Stimulated activated naive CD8-positive, alpha-beta T cell treated with anti-CD3 and anti-CD28 coated beads, Interleukin-15, amount 100 ng/mL, for 72 hours (primary cell): ENCODE data around the gene CCDC83.
"Not testable (repeated sequence)": the region's sequence is repeated elsewhere in the genome, so short reads cannot be mapped to it uniquely, and the experiment has no call there.

Experiments
- ATAC-seq: fragments of 150-1000 bp; cut with Tn5 transposase; 2 replicates; pipeline ENCODE4 v1.10.0; 2021; ENCODE audit warnings: mild to moderate bottlenecking, moderate library complexity
- DNase-seq, 2 donors: peaks; one replicate each; pipeline ENCODE4 v3.0.0; 2021 to 2022
- H3K27ac Mint-ChIP-seq, 2 donors: one replicate each; pipeline ENCODE4 v1.8.0; 2022; ENCODE audit warnings: mild to moderate bottlenecking in 2 of 2, mixed read lengths in 2 of 2, moderate library complexity in 2 of 2
- H3K27me3 Mint-ChIP-seq: one replicate; pipeline ENCODE4 v1.8.0; 2022; ENCODE audit warnings: mixed read lengths
- H3K4me1 Mint-ChIP-seq: one replicate; pipeline ENCODE4 v1.8.0; 2022; ENCODE audit warnings: mild to moderate bottlenecking, mixed read lengths
- H3K4me3 Mint-ChIP-seq, 2 donors: one replicate each; pipeline ENCODE4 v1.8.0; 2022; ENCODE audit warnings: mild to moderate bottlenecking in 2 of 2, mixed read lengths in 2 of 2, moderate library complexity in 1 of 2
- H3K9me3 Mint-ChIP-seq, 2 donors: one replicate each; pipeline ENCODE4 v1.8.0; 2022; ENCODE audit warnings: mixed read lengths in 2 of 2

Gene CCDC83

DNA sequence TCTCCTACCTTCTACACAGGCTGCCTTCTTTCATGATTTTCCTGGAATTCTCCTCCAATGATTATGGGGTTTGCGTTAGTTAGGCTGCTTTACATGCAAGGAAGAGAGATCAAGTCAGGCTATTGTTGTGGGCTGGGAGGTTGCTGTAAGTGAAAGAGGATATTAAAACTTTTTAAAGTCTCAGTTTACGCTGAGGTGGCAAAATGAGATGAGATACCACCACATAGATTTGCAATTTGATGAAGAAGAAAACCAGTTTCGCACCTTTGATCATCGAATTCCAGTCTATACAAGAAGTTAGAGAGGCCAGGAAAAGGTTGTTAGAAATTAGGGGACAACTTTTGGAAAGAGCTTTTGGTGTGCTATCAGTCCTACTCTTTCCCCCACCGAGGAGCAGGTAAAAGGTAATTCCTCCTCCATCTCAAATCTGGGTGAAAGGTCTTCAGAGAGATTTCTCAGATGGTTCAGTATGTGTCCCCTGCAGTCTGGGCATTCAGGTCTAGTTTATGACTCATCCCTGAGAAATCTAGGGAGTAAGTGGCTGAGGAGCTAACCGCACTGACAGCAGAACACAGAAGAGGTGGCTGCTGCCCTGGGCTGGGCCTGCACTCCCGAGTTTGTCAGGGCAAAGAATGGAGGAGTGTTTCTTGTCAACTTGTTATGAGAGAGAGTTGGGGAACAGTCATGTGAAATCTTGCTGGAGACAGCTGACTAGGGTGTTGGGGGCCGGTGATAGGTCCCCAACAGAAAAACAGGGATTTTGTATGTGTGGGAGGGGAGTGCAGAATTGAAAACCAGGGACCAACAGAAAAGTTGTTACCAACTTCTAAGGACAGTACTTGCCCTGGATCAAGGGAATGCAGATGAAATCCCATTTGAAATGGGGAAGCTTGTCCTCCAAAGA lies 34.7 kb downstream of the CCDC83 start:
- ATAC-seq (no peak), DNase-seq (no peak)
- H3K27me3 Mint-ChIP-seq, result no peaks in the 10 kb centered on the region
- peak overlapping the region in 1 of 2 donors; percentile 4 for H3K27ac Mint-ChIP-seq
- no peaks in the 10 kb centered on the region for H3K9me3 Mint-ChIP-seq
- H3K4me3 Mint-ChIP-seq, result no peak overlapping the region
- no peaks in the 10 kb centered on the region for H3K4me1 Mint-ChIP-seq

DNA sequence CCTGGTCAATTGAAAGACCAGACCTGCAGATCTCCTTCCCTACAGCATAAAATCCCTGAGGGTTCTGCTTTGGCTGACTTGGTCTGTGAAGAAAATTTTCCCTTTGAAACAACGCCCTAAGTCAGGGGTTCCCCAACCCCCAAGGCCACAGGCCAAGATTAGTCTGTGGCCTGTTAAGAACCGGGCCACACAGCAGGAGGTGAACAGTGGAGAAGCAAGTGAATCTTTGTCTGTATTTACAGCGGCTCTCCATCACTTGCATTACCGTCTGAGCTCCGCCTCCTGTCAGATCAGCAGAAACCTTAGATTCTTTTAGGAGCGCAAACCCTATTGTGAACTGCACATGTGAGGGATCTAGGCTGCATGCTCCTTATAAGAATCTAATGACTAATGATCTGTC lies 38.2 kb downstream of the CCDC83 start:
- H3K27me3 Mint-ChIP-seq, result no peaks in the 10 kb centered on the region
- no peak for ATAC-seq
- DNase-seq, result no peak

DNA sequence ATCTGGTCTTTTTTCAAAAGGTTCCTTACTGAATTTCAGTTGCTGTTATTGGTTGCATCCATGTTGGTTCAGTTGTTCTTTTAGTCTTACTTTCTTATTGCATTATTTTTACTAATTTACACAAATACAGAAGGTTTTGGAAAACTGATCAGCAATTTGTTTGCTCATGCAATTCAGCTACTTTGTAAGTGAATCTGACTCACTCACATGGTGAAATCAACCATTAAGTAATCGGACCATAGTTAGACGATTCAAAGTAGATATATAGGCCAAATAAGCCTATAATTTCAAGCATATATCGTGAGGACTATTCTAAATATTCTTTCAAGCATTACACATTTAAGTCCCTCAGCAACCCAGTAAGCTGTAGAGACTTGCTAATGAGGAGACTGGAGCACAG lies 41.7 kb downstream of the CCDC83 start:
- no peak overlapping the region for H3K4me3 Mint-ChIP-seq
- no peak for DNase-seq
- no peaks in the 10 kb centered on the region for H3K9me3 Mint-ChIP-seq
- H3K4me1 Mint-ChIP-seq, result no peaks in the 10 kb centered on the region
- no peak overlapping the region for H3K27ac Mint-ChIP-seq
- no peaks in the 10 kb centered on the region for H3K27me3 Mint-ChIP-seq
- ATAC-seq, result no peak

More for the DNA sequence above, 38.2 kb downstream of the CCDC83 start:
- Mint-ChIP-seq H3K4me3 (no peak overlapping the region), H3K27ac (no peak overlapping the region), H3K4me1 (no peaks in the 10 kb centered on the region), H3K9me3 (no peaks in the 10 kb centered on the region)

DNA sequence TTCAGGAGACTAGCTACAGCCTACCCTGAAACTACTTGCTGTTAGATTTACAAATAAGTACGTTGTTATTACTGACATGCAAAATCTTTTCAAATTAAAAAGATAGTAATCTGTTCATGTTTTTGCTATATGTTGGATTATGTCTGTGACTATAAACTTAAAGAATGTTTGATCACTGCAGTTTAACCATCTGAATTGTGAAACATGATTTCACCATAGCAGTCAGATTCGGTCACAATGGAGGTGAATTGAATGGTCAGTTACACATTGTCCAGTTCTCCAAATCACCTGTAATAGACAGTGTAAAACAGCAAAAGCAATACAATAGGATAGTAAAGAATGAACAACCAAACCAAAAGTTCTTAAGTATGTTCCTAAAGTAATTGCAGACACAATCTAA lies 43.3 kb downstream of the CCDC83 start:
- DNase-seq (no peak), ATAC-seq (no peak)
- no peak overlapping the region for H3K4me3 Mint-ChIP-seq
- H3K4me1 Mint-ChIP-seq, result no peaks in the 10 kb centered on the region
- no peaks in the 10 kb centered on the region for H3K9me3 Mint-ChIP-seq
- H3K27ac Mint-ChIP-seq, result no peak overlapping the region
- peaks cover 2% of the 10 kb centered on the region for H3K27me3 Mint-ChIP-seq

DNA sequence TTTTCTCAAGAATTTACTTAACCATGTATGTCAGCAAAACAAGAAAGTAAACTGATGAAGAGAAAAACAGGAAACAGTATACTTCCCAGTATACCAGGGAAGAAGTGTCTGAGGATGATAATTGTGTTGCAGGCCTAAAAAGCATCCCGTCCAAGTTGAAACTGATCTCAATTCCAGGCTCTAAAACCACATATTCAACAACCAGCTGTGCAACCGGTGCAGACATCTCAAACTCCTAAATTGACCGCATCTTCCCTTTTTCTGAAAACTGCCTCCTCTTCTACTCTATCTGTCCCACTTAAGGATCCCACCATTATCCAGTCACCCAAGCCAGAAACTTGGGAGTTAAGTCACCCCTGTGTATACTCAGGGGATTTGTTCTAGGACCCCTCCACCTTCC lies 47.2 kb downstream of the CCDC83 start:
- peaks cover 7% of the 10 kb centered on the region for H3K27me3 Mint-ChIP-seq
- no peaks in the 10 kb centered on the region for H3K4me1 Mint-ChIP-seq
- ATAC-seq, result no peak
- no peak overlapping the region for H3K27ac Mint-ChIP-seq
- H3K9me3 Mint-ChIP-seq, result no peaks in the 10 kb centered on the region
- no peak overlapping the region for H3K4me3 Mint-ChIP-seq
- DNase-seq, result no peak

DNA sequence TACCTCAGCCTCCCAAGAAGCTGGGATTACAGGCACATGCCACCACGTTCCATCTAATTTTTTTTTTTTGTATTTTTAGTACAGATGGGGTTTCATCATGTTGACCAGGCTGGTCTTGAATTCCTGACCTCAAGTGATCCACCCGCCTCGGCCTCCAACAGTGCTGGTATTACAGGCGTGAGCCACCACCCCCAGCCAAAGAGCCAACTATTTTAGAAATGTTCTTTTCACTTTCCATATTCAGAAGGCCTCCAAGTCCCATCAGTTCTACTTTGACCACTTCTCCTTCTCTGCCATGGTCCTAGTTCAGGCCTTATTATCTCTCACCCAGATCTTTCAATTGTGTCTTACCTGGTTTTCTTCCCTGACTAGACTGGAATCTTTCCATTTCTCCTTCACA lies 48.2 kb downstream of the CCDC83 start:
- Mint-ChIP-seq H3K27me3 (peaks cover 7% of the 10 kb centered on the region), H3K4me3 (no peak overlapping the region), H3K9me3 (no peaks in the 10 kb centered on the region), H3K4me1 (no peaks in the 10 kb centered on the region), H3K27ac (no peak overlapping the region)
- DNase-seq (no peak), ATAC-seq (no peak)

DNA sequence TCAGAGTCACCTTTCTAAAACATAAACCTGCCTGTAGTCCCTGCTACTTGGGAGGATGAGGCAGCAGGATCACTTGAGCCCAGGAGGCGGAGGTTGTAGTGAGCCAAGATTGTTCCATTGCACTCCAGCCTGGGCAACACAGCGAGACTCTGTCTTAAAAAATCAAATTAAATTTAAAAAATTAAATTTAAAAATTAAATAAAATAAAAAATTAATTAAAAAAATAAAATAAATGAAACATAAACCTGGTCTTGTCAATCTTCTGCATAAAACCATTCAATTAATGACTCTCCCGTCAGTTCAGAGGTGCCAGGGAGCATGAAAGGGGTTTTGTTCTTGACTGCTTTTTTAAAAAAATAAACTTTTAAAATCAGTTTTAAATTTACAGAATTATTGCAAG lies 48.6 kb downstream of the CCDC83 start:
- Mint-ChIP-seq H3K4me1 (no peaks in the 10 kb centered on the region), H3K4me3 (no peak overlapping the region), H3K27me3 (peaks cover 7% of the 10 kb centered on the region), H3K9me3 (no peaks in the 10 kb centered on the region), H3K27ac (peak overlapping the region in 1 of 2 donors; percentile 61)
- DNase-seq (no peak), ATAC-seq (no peak)

DNA sequence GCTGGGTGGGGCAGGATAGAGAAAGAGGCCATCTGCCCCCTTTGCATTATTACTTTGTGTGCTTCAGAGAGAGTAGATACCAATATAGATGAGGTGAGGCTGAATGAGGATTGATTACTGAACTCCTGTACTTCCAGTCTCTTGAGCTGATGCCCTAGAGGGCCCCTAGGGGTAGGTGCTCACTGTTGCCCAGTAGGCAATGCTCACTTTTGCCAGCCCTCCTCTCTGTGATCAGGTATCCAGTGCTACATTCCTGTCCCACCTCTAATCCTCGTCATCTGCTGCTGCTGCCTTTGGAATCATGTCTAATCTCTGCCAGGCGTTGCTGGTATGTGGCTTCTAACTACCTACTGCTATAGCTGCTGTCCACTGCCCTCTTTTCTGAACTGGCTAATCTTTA lies 57.2 kb downstream of the CCDC83 start:
- Mint-ChIP-seq H3K9me3 (no peaks in the 10 kb centered on the region), H3K4me3 (no peak overlapping the region), H3K27me3 (no peaks in the 10 kb centered on the region), H3K27ac (no peak overlapping the region), H3K4me1 (no peaks in the 10 kb centered on the region)
- no peak for ATAC-seq
- DNase-seq, result no peak

DNA sequence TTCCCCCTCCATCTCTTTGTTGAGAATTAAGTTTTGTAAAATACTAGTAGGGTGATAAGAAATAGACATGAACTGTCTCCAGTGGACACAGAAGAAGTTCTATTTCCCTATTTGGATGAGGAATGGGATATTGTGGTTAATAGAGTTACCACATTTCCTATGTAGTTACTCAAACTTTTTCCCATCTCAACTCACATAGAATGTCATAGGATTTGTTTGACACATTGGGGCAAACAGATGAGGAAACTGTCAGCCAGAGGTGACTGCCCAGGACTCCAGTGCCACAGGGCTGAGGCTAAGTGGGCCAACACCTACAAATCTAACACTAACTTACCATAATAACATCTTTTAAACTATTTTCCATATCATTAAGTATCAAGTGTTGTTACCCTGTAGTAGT lies 58.3 kb downstream of the CCDC83 start:
- Mint-ChIP-seq H3K4me3 (no peak overlapping the region), H3K9me3 (no peaks in the 10 kb centered on the region), H3K27ac (no peak overlapping the region), H3K4me1 (no peaks in the 10 kb centered on the region), H3K27me3 (no peaks in the 10 kb centered on the region)
- DNase-seq (no peak), ATAC-seq (no peak)

DNA sequence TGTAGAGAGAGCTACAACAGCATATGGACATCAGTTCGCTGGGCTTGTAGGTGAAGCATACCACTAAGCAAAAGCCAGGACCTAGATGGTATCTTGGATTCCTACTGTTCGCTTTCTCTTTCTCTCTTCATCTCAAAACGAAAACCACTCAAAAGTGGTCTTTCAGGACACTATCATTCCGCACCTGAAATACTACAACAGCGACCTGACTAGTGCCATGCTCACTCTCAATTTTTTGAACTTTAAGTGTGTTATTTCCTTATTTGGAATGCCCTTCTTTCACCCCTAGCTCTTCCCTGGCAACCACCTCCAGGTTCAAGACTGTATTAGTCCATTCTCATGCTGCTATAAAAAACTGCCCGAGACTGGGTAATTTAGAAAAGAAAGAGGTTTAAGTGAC lies 59.2 kb downstream of the CCDC83 start:
- DNase-seq, result no peak
- H3K4me1 Mint-ChIP-seq, result no peaks in the 10 kb centered on the region
- no peak for ATAC-seq
- no peak overlapping the region for H3K4me3 Mint-ChIP-seq
- no peak overlapping the region for H3K27ac Mint-ChIP-seq
- H3K27me3 Mint-ChIP-seq, result no peaks in the 10 kb centered on the region
- no peaks in the 10 kb centered on the region for H3K9me3 Mint-ChIP-seq

DNA sequence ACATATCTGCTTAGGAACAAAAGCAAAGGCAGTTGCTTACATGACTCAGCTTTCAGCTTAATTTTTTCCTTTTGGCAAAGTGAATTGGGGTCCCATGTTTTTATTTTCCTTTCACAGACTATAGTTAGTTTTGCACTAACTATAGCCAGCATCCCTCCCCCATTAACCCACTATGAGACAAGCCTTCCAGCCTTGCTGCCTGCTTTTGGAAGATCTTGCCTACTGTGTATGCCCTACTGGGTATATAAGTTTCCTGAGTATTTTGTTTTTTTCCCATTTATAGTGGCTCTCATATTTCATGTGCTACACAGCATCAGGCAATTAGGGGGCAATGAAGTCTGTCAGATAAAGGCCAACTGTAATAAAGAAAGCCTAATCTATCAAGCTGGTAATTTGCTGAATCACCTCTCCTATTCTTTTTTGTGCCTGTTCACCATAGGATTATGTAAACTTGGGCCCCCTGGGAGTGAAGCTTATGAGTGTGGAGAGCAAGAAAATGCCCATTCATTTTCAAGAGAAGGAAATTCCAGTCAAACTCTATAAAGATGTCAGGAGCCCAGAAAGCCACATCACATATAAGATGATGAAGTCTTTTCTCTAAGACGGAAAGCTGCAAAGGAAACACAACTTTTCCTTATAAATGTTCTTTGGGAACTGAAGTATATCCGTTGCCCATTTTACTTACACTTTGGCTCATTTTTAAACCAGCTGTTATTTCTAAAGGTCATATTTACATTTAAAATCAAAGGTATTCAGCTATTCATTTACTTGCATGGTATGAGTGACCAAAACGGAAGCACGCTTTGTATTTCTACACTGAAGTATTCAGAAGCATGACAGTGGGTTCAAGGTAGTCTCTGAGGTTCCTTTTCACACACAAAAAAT lies 64.0 kb downstream of the CCDC83 start:
- H3K27ac Mint-ChIP-seq, result no peak overlapping the region
- ATAC-seq (no peak), DNase-seq (no peak)
- no peak overlapping the region for H3K4me3 Mint-ChIP-seq
- peaks cover 6% of the 10 kb centered on the region for H3K4me1 Mint-ChIP-seq
- H3K9me3 Mint-ChIP-seq, result peaks cover 5 to 15% of the 10 kb centered on the region in 2 donors
- peaks cover 7% of the 10 kb centered on the region for H3K27me3 Mint-ChIP-seq

DNA sequence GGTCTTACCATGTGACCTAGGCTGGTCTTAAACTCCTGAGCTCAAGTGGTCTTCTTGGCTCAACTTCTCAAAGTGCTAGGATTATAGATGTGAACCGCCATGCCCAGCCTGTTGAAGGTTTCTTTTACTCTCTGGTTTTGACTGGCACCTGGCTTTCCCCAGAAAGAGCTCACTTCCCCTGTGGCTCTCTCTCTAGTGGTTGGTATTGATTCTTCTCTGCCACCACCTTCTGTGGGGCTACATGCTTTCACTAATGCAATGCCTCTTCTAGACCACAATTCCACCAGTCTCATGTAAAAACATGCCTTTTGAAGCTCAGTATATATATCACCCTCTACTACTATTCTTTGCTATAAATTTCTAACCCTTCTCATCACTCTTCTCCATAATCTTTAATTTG lies 67.2 kb downstream of the CCDC83 start:
- H3K4me1 Mint-ChIP-seq, result peaks cover 6% of the 10 kb centered on the region
- no peak overlapping the region for H3K4me3 Mint-ChIP-seq
- H3K9me3 Mint-ChIP-seq, result peaks cover 5 to 15% of the 10 kb centered on the region in 2 donors
- no peak overlapping the region for H3K27ac Mint-ChIP-seq
- peak in 1 of 2 donors; percentile 48 for DNase-seq
- peaks cover 34% of the 10 kb centered on the region for H3K27me3 Mint-ChIP-seq
- peak; percentile 99 for ATAC-seq

DNA sequence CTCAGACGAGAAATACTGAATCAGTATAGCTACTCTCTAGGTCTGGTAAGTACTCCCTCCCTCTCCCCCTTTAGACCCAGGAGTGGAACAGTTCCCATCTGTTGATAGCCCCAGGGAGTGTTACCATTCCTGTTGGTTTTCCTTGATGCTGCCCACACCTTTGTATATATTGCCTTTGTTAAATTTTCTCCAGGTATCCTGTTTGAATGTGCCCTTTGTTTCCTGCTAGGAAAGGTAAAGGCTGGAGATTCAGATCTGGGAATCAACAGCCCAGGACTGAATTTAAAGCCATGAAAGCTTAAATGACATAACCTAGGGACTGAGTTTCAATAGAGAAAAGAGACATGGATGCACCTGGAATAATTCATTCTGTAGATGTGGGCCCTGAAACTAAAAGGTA lies 68.3 kb downstream of the CCDC83 start:
- DNase-seq (no peak), ATAC-seq (no peak)
- Mint-ChIP-seq H3K9me3 (peaks cover 5 to 15% of the 10 kb centered on the region in 2 donors), H3K27ac (no peak overlapping the region), H3K4me1 (peaks cover 6% of the 10 kb centered on the region), H3K27me3 (peaks cover 45% of the 10 kb centered on the region), H3K4me3 (no peak overlapping the region)

DNA sequence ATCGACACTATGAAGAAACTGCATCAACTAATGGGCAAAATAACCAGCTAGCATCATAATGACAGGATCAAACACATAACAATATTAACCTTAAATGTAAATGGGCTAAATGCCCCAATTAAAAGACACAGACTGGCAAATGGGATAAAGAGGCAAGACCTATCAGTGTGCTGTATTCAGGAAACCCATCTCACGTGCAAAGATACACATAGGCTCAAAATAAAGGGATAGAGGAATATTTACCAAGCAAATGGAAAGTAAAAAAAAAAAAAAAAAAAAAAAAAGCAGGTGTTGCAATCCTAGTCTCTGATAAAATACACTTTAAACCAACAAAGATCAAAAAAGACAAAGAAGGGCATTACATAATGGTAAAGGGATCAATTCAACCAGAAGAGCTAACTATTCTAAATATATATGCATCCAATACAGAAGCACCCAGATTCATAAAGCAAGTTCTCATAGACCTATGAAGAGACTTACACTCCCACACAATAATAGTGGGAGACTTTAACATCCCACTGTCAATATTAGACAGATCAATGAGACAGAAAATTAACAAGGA lies 71.6 kb downstream of the CCDC83 start:
- not testable (repeated sequence) for H3K27ac Mint-ChIP-seq, H3K9me3 Mint-ChIP-seq, H3K4me3 Mint-ChIP-seq, ATAC-seq, H3K4me1 Mint-ChIP-seq, DNase-seq
- peaks cover 59% of the 10 kb centered on the region for H3K27me3 Mint-ChIP-seq

DNA sequence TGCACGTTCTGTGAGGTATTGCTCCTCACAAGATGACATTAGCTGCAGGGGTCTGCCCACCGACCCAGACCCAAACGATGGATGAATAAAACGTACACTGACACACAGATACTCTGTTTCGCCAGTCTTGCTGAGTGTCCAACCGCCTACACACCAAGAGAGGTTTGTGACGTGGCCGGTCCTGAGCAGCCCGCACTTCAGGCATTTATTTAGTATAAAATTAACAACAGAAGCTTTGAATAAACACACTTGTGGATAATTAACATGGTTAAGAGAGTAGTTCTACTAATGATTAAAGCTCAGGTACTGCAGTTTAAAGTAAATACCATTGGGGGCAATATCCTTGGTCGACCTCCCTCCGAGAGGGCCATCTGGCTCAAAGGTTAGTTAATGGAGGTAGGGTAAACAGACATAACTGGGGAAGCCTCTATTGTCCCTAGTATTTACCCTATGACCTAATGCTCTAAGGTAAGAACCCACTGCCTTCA lies 75.7 kb downstream of the CCDC83 start:
- H3K9me3 Mint-ChIP-seq, result peaks cover 0 to 5% of the 10 kb centered on the region in 2 donors
- no peaks in the 10 kb centered on the region for H3K4me1 Mint-ChIP-seq
- H3K27ac Mint-ChIP-seq, result no peak overlapping the region
- no peak for ATAC-seq
- no peak for DNase-seq
- no peak overlapping the region for H3K4me3 Mint-ChIP-seq
- peaks cover 39% of the 10 kb centered on the region for H3K27me3 Mint-ChIP-seq
